ENCODE measurements around the gene POLR3F.

POLR3F gene

GRCh38 chr20:18466894-18467730 lies at the start of gene POLR3F, which contains the start of gene DZANK1 (continued):
- TF ChIP-seq ZFP41 (tag by site-specific recombination; IDR thresholded peaks at IDR 0.05; ENCODE audit: borderline replicate concordance) (no peak), HOXA7 (CRISPR knock-in tag; IDR thresholded peaks at IDR 0.05; ENCODE audit: borderline replicate concordance) (no peak), GLI2 (tag by site-specific recombination; IDR thresholded peaks at IDR 0.05; ENCODE audit: borderline replicate concordance, low read depth) (0 out of 2 replicates have a peak, but pooled peaks have one; percentile 35), ZNF473 (tag by site-specific recombination; IDR thresholded peaks at IDR 0.05) (no peak), HOXD13 (CRISPR knock-in tag; IDR thresholded peaks at IDR 0.05; ENCODE audit: borderline replicate concordance) (no peak), ZNF513 (tag by site-specific recombination; IDR thresholded peaks at IDR 0.05) (no peak; the same call in 1 of the 2 replicates), ZBTB1 (tag by site-specific recombination; IDR thresholded peaks at IDR 0.05) (no peak), ZNF830 (tag by site-specific recombination; IDR thresholded peaks at IDR 0.05; ENCODE audit: low read depth) (no peak), GFI1B (tag by site-specific recombination; IDR thresholded peaks at IDR 0.05) (no peak), ZNF626 (tag by site-specific recombination; IDR thresholded peaks at IDR 0.05) (no peak), ZNF624 (tag by site-specific recombination; IDR thresholded peaks at IDR 0.05) (no peak), ZNF776 (tag by site-specific recombination; IDR thresholded peaks at IDR 0.05; ENCODE audit: borderline replicate concordance) (no peak), ZNF398 (tag by site-specific recombination; IDR thresholded peaks at IDR 0.05) (no peak), ZXDB (tag by site-specific recombination; IDR thresholded peaks at IDR 0.05) (peak; percentile 95), ZNF37A (tag by site-specific recombination; IDR thresholded peaks at IDR 0.05) (no peak), ZNF157 (tag by site-specific recombination; IDR thresholded peaks at IDR 0.05) (no peak), ZNF660 (tag by site-specific recombination; IDR thresholded peaks at IDR 0.05) (peak; percentile 91), ZNF335 (tag by site-specific recombination; conservative IDR thresholded peaks at IDR 0.05) (peak; percentile 100), KLF16 (tag by site-specific recombination; IDR thresholded peaks at IDR 0.05) (peak; percentile 44), KLF7 (tag by site-specific recombination; IDR thresholded peaks at IDR 0.05; ENCODE audit: borderline replicate concordance) (peak; percentile 81), ZNF621 (tag by site-specific recombination; IDR thresholded peaks at IDR 0.05) (no peak), ZSCAN4 (tag by site-specific recombination; IDR thresholded peaks at IDR 0.05) (peak; percentile 24; the same call in 1 of the 2 replicates), ZNF341 (tag by site-specific recombination; IDR thresholded peaks at IDR 0.05; ENCODE audit: low read depth) (peak; percentile 33; the same call in 1 of the 2 replicates), ZNF610 (tag by site-specific recombination; IDR thresholded peaks at IDR 0.05; ENCODE audit: borderline replicate concordance) (peak; percentile 100), OVOL3 (tag by site-specific recombination; IDR thresholded peaks at IDR 0.05) (peak; percentile 74; the same call in 1 of the 2 replicates), KLF1 (tag by site-specific recombination; IDR thresholded peaks at IDR 0.05) (peak; percentile 52), ZNF639 (tag by site-specific recombination; IDR thresholded peaks at IDR 0.05) (peak; percentile 98), GLIS1 (tag by site-specific recombination; IDR thresholded peaks at IDR 0.05) (peak; percentile 32; the same call in 1 of the 2 replicates), ZNF155 (tag by site-specific recombination; IDR thresholded peaks at IDR 0.05) (no peak)
- TF ChIP-seq, protein P1, sequence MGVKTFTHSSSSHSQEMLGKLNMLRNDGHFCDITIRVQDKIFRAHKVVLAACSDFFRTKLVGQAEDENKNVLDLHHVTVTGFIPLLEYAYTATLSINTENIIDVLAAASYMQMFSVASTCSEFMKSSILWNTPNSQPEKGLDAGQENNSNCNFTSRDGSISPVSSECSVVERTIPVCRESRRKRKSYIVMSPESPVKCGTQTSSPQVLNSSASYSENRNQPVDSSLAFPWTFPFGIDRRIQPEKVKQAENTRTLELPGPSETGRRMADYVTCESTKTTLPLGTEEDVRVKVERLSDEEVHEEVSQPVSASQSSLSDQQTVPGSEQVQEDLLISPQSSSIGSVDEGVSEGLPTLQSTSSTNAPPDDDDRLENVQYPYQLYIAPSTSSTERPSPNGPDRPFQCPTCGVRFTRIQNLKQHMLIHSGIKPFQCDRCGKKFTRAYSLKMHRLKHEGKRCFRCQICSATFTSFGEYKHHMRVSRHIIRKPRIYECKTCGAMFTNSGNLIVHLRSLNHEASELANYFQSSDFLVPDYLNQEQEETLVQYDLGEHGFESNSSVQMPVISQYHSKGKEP (tag by site-specific recombination; IDR thresholded peaks at IDR 0.05): peak; percentile 81; the same call in 1 of the 2 replicates
- TF ChIP-seq, protein P2, sequence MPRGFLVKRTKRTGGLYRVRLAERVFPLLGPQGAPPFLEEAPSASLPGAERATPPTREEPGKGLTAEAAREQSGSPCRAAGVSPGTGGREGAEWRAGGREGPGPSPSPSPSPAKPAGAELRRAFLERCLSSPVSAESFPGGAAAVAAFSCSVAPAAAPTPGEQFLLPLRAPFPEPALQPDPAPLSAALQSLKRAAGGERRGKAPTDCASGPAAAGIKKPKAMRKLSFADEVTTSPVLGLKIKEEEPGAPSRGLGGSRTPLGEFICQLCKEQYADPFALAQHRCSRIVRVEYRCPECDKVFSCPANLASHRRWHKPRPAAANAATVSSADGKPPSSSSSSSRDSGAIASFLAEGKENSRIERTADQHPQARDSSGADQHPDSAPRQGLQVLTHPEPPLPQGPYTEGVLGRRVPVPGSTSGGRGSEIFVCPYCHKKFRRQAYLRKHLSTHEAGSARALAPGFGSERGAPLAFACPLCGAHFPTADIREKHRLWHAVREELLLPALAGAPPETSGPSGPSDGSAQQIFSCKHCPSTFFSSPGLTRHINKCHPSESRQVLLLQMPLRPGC (tag by site-specific recombination; IDR thresholded peaks at IDR 0.05): 0 out of 2 replicates have a peak, but pooled peaks have one; percentile 54
